ENCODE results near the gene SMIM13. TPM values are rescaled to one million over a fixed set of nuclear protein-coding genes. Genes with fewer than 3 reads are reported as not detected.

SMIM13 gene
- polyA plus RNA-seq, 1 experiment, result 9.0 TPM

- TF ChIP-seq CTCF (IDR thresholded peaks at IDR 0.05; ENCODE audit: low read depth, low read length), result no peak
- Histone ChIP-seq H3K4me3 (ENCODE audit: low read depth, low read length) (no peak overlapping the region), H3K27me3 (ENCODE audit: control insufficient read depth, insufficient read depth, low read length) (peaks cover 2% of the 10 kb centered on the region), H3K27ac (ENCODE audit: low read depth, low read length) (no peak overlapping the region), H3K9me3 (ENCODE audit: control insufficient read depth, insufficient read depth, low read length) (no peaks in the 10 kb centered on the region)
- CTCF ChIA-PET, result interaction anchor here (1.0 to 4.2 kb wide), 3 partner anchors 16 to 443 kb away, joined by 4 to 24 read pairs (median 8); no protein-coding TSS in a partner anchor
- no peak for DNase-seq (ENCODE audit: low read depth, low spot score)
- POLR2A ChIA-PET, result no interaction called here
These were observed 40.3 kb upstream of the SMIM13 start for GRCh38 chr6:11053307-11053706.

- TF ChIP-seq CTCF (IDR thresholded peaks at IDR 0.05; ENCODE audit: low read depth, low read length), result no peak
- ChIA-PET CTCF (interaction anchor here (0.7 to 4.2 kb wide), 7 partner anchors 9 to 441 kb away, joined by 4 to 27 read pairs (median 5); partner anchors contain the start of gene ELOVL2), POLR2A (no interaction called here)
- Histone ChIP-seq H3K27ac (ENCODE audit: low read depth, low read length) (no peak overlapping the region), H3K4me3 (ENCODE audit: low read depth, low read length) (no peak overlapping the region), H3K9me3 (ENCODE audit: control insufficient read depth, insufficient read depth, low read length) (no peaks in the 10 kb centered on the region), H3K27me3 (ENCODE audit: control insufficient read depth, insufficient read depth, low read length) (no peaks in the 10 kb centered on the region)
- no peak for DNase-seq (ENCODE audit: low read depth, low spot score)
These were observed 38.9 kb upstream of the SMIM13 start for GRCh38 chr6:11054722-11055121.

DNA sequence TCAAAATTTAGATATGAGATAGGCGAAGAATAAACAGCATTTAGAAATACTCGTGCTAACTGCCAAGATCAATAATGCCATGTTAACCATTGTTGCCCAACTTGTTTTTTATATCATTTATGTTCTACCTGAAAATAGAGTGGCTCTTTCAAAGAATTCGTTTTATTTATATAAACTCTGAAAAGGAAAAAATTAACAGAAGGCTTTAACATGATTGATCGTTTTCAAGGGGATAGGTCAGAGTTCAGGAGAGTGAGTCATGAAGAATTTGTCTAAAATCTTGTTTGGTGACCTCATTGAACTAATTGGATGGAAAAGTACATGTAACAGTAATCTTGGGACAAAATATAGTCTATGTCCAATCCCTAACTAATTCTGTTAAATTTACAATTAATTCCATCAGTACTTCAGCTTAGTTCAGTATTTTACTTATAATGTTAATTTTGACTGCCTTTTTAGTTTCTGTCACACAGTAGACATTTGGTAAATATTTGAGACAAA lies 38.5 kb upstream of the SMIM13 start:
- no peak overlapping the region for H3K27ac ChIP-seq (ENCODE audit: low read depth, low read length)
- ChIA-PET CTCF (interaction anchor here (0.7 to 4.2 kb wide), 7 partner anchors 10 to 441 kb away, joined by 4 to 27 read pairs (median 5); no protein-coding TSS in a partner anchor), POLR2A (no interaction called here)
- H3K9me3 ChIP-seq (ENCODE audit: control insufficient read depth, insufficient read depth, low read length), result no peaks in the 10 kb centered on the region
- no peak for TF ChIP-seq CTCF (IDR thresholded peaks at IDR 0.05; ENCODE audit: low read depth, low read length)
- no peak for DNase-seq (ENCODE audit: low read depth, low spot score)
- H3K27me3 ChIP-seq (ENCODE audit: control insufficient read depth, insufficient read depth, low read length), result no peaks in the 10 kb centered on the region
- H3K4me3 ChIP-seq (ENCODE audit: low read depth, low read length), result no peak overlapping the region

DNA sequence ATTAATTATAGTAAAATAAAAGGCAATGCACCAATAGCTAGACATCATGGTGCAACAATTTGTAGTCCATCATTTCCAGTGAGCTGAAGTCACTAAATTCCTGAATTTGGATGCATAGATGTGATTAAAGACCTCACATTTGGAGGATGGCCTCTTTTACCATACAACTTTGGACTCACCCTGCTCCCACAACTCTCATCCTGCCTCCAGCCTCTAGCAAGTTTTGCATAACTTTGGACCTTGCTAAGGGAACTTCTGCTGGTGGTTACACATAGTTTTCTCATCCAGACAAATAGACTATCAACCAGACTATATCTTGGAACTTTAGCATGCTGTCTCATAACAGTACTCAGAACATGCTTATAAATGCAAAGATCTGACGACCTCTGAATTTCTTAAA lies 36.8 kb upstream of the SMIM13 start:
- ChIA-PET CTCF (interaction anchor here (0.6 to 3.8 kb wide), 8 partner anchors 10 to 578 kb away, joined by 3 to 27 read pairs (median 4); no protein-coding TSS in a partner anchor), POLR2A (no interaction called here)
- TF ChIP-seq CTCF (IDR thresholded peaks at IDR 0.05; ENCODE audit: low read depth, low read length), result no peak
- Histone ChIP-seq H3K27ac (ENCODE audit: low read depth, low read length) (no peak overlapping the region), H3K27me3 (ENCODE audit: control insufficient read depth, insufficient read depth, low read length) (no peaks in the 10 kb centered on the region), H3K9me3 (ENCODE audit: control insufficient read depth, insufficient read depth, low read length) (no peaks in the 10 kb centered on the region), H3K4me3 (ENCODE audit: low read depth, low read length) (no peak overlapping the region)
- no peak for DNase-seq (ENCODE audit: low read depth, low spot score)

- CTCF ChIA-PET, result no interaction called here
These were observed 35.2 kb upstream of the SMIM13 start for GRCh38 chr6:11058406-11058805.

More at GRCh38 chr6:11058406-11058805, 35.2 kb upstream of the SMIM13 start:
- Histone ChIP-seq H3K4me3 (ENCODE audit: low read depth, low read length) (no peak overlapping the region), H3K9me3 (ENCODE audit: control insufficient read depth, insufficient read depth, low read length) (no peaks in the 10 kb centered on the region), H3K27ac (ENCODE audit: low read depth, low read length) (no peak overlapping the region), H3K27me3 (ENCODE audit: control insufficient read depth, insufficient read depth, low read length) (no peaks in the 10 kb centered on the region)
- no peak for DNase-seq (ENCODE audit: low read depth, low spot score)
- POLR2A ChIA-PET, result no interaction called here
- TF ChIP-seq CTCF (IDR thresholded peaks at IDR 0.05; ENCODE audit: low read depth, low read length), result no peak
